CD4-positive, alpha-beta T cell treated with Interleukin-1 beta for 1 hour (primary cell): ENCODE data around the gene TPP2.

ENCODE experiments used
- DNase-seq, 2 donors: peaks; one replicate each; pipeline ENCODE4 v3.0.0-alpha.2; 2020 to 2022

Gene TPP2

DNA sequence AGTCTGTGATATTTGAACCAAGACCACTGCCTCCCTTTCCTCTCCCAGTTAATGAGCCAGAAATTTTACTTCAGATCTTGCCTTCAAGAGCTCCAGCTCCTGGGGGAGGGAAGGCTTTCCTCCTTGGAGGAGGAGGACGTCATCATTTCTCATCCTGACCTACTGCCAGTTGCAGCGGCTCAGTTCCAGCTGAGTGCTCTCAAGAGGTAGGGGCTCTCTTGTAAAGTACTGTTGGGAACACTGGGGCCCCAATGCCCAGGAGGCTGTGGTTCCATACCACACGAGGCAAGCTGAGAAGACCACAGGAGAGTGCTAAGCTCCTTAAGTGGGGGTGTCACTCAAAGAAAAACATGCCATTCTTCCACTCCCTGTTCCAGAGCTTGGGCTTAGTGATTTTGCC lies 61.9 kb downstream of the TPP2 start:
- no peak for DNase-seq

- DNase-seq = no peak
Observed at GRCh38 chr13:102659168-102659713, 62.5 kb downstream of the TPP2 start.

DNA sequence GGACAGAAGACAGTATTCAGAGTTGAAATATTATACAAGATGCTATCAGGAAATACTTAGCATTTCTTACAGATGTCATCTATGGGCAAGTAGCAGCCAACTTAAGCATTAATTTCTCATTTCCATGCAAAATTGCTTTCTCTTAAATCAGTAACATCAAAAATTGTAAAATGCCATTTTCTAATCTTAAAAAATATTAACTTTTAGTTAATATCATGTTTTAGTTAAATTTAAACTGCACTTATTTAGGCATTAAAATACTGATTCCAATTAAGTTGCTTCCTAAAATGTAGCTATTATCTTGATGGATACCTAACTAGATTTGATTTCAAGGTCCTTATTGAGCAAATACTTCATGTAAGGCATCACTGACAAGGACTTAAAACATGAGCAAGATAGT lies 70.2 kb downstream of the TPP2 start:
- no peak for DNase-seq

- no peak for DNase-seq
Observed at GRCh38 chr13:102667911-102668310, 71.1 kb downstream of the TPP2 start.

DNA sequence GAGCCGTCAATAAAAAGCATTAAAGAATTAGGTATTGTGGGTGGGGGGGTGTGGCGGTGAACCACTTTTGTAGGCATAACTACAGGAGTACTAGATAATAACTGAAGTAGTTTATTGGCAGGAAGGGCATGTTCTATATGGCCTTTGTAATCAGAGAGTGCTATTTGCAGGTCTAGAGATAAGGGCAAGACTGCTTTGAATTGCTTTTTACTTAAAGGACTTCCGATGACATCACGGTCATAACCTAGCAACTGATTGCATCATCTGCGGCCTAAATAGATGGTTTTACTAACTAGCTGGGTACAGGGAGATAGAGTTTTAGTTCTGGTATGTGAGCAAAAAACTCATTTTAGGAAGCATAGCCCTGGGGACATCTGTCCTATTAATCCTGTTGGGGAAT lies 73.3 kb downstream of the TPP2 start:
- DNase-seq = no peak

DNA sequence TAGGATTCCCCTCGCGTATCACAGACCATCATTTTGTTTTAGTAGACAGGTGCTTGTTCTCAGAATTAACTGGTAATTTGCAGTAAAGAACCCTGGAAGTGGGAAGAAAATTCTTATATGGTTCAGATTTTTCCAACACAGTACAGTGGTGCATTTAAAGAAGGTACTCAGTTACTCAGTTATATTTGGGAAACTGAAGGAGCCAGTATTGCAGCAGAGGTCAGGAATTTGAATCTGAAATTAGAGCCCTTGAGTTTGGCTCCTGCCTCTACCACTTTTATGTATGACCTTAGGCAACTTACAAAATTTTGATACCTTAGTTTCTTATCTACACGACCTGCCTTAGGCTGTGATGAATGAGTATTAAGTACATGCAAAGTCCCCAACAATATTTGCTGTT lies 78.3 kb downstream of the TPP2 start:
- DNase-seq = no peak

DNA sequence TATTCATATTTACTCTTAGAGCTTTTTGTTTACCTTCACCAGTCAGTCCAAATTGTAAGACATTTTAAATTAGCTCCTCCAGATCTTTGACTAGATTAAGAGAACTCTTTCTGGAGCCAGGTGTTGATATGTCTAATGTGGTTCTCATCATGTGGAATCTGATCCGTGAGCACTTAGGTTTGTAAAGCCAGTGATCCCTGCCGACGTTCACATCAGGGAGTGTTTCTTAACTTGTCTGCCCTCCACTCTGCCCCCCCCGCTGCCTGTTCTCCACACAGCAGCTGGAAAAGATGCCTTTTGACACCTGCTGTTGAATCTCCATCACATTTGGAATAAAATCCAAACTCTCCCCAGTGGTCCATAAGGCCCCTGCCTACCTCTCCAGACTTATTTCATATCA lies 80.3 kb downstream of the TPP2 start:
- no peak for DNase-seq

DNA sequence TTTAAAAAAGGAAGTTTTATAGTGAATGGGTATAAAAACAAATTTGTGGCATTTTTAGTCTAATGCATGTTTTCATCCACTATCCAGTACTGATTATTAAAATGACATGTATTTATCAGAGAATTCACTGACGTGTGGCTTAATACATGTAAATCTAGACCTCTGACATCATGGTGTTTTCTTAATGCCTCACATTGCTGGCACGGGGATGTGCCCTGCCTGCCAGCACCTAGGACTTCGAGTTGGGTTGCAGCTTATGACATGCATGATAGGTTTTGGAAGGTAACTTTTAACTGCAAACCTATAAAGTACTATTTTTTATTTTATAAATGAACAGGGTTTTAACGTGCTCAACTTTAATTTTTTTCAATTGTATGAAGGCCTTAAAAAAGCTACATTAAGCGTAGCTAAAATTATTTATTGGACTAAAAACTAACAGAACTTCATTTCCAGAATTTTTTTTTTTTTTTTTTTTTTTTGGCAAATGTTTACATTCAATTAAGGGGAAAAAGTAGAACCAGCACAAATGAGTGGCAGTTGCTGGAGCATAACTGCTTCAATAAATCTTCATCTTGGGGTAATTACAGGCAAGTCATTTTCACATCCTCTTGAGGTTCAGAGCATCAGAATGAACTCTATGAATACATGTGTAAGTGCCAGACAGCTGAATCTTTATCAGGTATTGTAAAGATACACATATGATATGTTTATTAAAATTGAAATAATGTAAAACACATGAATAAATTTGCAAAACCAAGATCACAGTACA lies 81.7 kb downstream of the TPP2 start:
- DNase-seq = no peak

GRCh38 chr13:102679449-102680132 lies 82.8 kb downstream of the TPP2 start:
- no peak for DNase-seq

DNA sequence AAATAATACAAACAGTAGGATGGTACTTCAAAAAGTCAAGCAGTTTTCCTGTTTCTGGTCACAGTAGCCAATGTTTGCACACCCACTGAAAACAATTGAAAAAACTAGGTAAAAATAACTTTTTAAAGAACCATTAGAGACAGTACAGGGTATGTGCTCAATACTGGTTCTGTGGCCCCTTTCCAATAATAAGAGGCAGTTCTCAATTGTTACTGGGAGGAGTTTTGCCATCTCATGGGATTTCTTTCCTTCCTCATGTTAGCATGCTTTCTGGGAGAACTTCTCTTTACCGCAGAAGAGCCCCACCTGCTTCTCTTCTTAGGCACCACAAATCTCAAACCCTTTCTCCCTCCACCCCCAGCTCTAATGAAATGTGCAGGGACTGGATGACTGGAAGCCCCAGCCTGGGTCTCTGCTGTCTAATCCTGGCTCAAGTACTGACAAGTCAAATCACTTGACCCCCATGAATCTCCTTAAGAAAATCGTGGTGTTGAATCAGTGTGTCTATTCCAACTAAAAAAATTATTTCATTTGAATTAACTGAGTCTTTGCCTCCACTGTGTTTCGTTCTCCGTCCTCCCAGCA lies 83.4 kb downstream of the TPP2 start:
- no peak for DNase-seq

GRCh38 chr13:102680842-102681740 lies 84.3 kb downstream of the TPP2 start:
- DNase-seq = no peak

- DNase-seq = no peak
Observed at GRCh38 chr13:102682211-102682610, 85.4 kb downstream of the TPP2 start.

DNA sequence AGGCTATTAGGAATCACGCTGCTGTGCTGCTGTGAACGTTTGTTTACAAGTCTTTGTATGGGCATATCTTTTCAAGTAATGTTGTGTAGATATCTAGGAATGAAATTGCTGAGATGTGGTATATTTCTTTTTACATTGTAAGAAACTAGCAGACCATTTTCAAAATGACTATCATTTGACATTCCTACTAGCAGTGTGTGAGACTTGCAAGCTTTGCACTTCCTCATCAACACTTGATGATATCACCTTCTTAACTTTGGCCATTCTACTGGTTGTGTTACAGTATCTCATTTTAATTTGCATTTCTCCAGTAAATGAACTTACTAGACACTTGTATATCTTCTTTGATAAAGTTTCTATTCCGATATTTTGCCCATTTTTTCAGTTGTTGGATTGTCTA lies 85.9 kb downstream of the TPP2 start:
- no peak for DNase-seq

GRCh38 chr13:102683637-102684036 lies 86.9 kb downstream of the TPP2 start:
- no peak for DNase-seq

- no peak for DNase-seq
Observed at GRCh38 chr13:102686024-102686423, 89.2 kb downstream of the TPP2 start.

DNA sequence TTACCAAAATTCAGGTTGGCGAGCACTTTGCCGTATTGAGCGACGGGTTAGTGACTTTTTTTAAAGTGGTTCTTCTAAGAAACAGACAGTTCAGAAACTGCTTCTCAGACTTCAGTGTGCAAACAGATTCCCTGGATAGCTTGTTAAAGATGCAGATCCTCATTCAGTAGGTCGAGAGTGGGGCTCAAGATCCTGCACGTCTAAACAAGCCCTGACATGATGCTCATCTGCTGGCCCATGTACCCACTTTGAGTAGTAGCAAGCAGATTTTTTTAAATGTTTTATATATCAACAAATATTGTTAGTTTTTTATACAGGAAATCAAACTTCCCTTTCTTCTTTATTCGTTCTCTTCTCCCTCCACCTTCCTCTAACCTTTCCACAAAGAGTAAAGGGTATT lies 90.7 kb downstream of the TPP2 start:
- no peak for DNase-seq

GRCh38 chr13:102688306-102688973 lies 91.7 kb downstream of the TPP2 start:
- DNase-seq = no peak

DNA sequence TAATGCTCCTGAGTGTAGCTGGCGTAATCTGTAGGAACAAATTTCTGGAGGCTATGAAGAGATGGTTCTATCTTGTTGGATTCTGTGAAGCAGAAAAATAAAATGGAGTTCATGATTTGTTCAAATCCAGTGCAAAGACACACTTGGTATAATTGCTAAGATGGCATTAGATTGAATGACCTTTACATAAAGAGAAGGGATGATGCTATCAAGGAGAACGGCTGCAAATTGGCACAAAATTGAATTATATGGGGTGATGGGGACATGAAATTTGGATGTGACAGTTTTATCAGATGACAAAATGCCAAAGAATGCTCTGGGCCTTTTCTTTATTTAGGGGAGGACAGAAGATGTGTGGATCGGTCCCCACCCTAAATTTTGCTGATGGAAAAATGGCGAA lies 94.1 kb downstream of the TPP2 start:
- DNase-seq = no peak

DNA sequence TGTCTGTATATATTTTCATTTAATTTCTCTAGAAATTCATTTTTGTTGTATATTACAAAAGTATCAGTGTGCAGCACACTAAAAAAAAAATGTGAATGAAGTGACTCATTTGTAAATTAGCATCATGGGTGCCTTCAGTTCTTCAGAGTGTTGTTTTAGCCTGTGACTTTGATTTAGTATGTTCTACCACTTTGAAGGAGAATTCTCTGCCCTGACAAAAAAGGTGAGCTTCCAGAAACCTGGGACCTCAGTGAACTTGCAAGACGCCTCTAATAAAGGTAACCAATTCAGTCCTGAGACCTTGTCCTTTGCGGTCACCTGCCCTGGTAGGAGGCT lies 95.7 kb downstream of the TPP2 start:
- DNase-seq = no peak

DNA sequence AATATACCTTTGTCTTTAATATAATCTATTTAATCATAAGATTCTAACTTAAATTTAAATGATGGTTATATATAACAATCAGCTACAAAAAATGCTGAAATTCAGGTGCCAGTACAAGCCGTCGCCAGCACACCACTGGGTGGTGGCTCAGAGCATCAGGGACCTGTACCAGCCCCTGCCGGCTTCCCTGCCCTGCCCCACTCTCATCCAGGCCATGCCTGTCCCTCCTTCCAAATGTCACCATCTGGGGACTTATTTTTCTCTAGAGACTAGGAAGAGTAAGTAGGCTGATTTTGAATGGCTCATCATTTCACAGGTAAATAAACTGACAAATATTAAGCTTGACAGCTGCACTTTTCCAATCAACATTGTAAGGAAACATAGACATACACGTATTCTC lies 96.5 kb downstream of the TPP2 start:
- no peak for DNase-seq

DNA sequence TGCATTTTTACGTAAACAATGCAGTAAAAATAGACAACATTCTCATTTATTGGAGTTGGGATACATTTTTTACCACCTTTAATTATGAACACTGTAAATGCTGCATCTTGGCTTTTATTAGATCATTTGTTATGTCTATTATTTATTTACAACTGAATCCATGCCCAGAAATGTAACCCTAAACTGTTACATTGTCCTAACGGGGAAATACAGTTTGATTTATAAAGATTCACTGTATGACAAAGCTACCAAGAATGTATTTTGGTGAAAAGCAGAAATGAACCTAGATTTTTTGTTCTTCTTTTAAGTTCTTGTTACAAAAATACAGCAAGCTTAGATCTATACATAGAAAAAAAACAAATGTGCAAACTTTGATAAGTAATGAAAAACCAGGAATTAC lies 97.0 kb downstream of the TPP2 start:
- DNase-seq = no peak

DNA sequence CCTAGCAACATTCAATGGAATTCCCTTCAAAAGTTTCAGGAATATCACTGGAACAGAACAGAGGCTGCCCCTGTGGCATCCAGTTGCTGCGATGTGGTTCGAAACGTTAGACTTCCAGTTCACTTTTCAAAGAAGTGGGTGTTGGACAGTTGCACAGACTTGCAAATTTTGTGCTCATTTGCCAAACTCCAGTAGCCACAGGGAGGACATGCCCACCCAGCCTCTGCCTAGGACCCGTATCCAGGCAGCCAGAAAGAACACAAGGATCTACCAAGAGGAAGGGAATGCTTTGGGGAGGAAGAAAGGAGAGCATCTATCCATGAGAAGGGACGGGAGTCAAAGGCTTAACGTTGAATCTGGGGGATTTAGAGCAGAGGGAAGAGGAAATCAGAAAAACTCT lies 98.2 kb downstream of the TPP2 start, which contains the start of gene METTL21C:
TSS of gene METTL21C (minus strand) at position 108 of the 400 bp plus-strand sequence. CDS start 546 bp downstream, outside the sequence.
- DNase-seq = no peak
